ENCODE data around the gene FGF3. TPM values are rescaled to one million over a fixed set of nuclear protein-coding genes. Genes with fewer than 3 reads are reported as not detected.

Gene FGF3
- total RNA-seq, 1 donor from 2014 or later = not detected

- intact Hi-C loops (cut with DNase I) = no loop called here
- no peak for ATAC-seq (ENCODE audit: poor library complexity)
- no peak for DNase-seq
Measured at GRCh38 chr11:69852056-69852455, 32.8 kb upstream of the FGF3 start.

GRCh38 chr11:69848201-69848600 is 29.0 kb upstream of the FGF3 start:
- no peak for ATAC-seq (ENCODE audit: poor library complexity)
- intact Hi-C loops (cut with DNase I) = no loop called here

GRCh38 chr11:69844396-69844795 is 25.2 kb upstream of the FGF3 start:
- intact Hi-C loops (cut with DNase I) = no loop called here
- ATAC-seq (ENCODE audit: poor library complexity) = no peak
- no peak for DNase-seq

More at GRCh38 chr11:69848201-69848600, 29.0 kb upstream of the FGF3 start:
- DNase-seq = no peak

- intact Hi-C loops (cut with DNase I) = no loop called here
- DNase-seq (no peak), ATAC-seq (ENCODE audit: poor library complexity) (no peak)
Measured at GRCh38 chr11:69843529-69843921, 24.3 kb upstream of the FGF3 start.

- intact Hi-C loops (cut with DNase I) = no loop called here
- ATAC-seq (ENCODE audit: poor library complexity) = no peak
- DNase-seq = no peak
Measured at GRCh38 chr11:69842746-69843528, 23.7 kb upstream of the FGF3 start.

GRCh38 chr11:69841859-69842698 is 22.9 kb upstream of the FGF3 start:
- ATAC-seq (ENCODE audit: poor library complexity) (no peak), DNase-seq (no peak)
- intact Hi-C loops (cut with DNase I) = no loop called here

- ATAC-seq (ENCODE audit: poor library complexity) = no peak
- DNase-seq = no peak
- intact Hi-C loops (cut with DNase I) = no loop called here
Measured at GRCh38 chr11:69841170-69841858, 22.1 kb upstream of the FGF3 start.

- ATAC-seq (ENCODE audit: poor library complexity) (no peak), DNase-seq (no peak)
- intact Hi-C loops (cut with DNase I) = no loop called here
Measured at GRCh38 chr11:69840371-69841169, 21.4 kb upstream of the FGF3 start.

GRCh38 chr11:69839516-69839915 is 20.3 kb upstream of the FGF3 start:
- no peak for ATAC-seq (ENCODE audit: poor library complexity)
- intact Hi-C loops (cut with DNase I) = no loop called here
- DNase-seq = no peak

- intact Hi-C loops (cut with DNase I) = no loop called here
- ATAC-seq (ENCODE audit: poor library complexity) = no peak
- DNase-seq = no peak
Measured at GRCh38 chr11:69837791-69838190, 18.6 kb upstream of the FGF3 start.

- no peak for DNase-seq
- ATAC-seq (ENCODE audit: poor library complexity) = no peak
- intact Hi-C loops (cut with DNase I) = no loop called here
Measured at GRCh38 chr11:69836401-69836800, 17.2 kb upstream of the FGF3 start.

- intact Hi-C loops (cut with DNase I) = no loop called here
- no peak for DNase-seq
- ATAC-seq (ENCODE audit: poor library complexity) = no peak
Measured at GRCh38 chr11:69834811-69835800, 15.9 kb upstream of the FGF3 start.

GRCh38 chr11:69834251-69834650 is 15.0 kb upstream of the FGF3 start:
- DNase-seq (no peak), ATAC-seq (ENCODE audit: poor library complexity) (no peak)
- intact Hi-C loops (cut with DNase I) = no loop called here

- intact Hi-C loops (cut with DNase I) = no loop called here
- ATAC-seq (ENCODE audit: poor library complexity) (no peak), DNase-seq (no peak)
Measured at GRCh38 chr11:69832561-69833413, 13.6 kb upstream of the FGF3 start.

- ATAC-seq (ENCODE audit: poor library complexity) (no peak), DNase-seq (no peak)
- intact Hi-C loops (cut with DNase I) = no loop called here
Measured at GRCh38 chr11:69831985-69832384, 12.8 kb upstream of the FGF3 start.

- intact Hi-C loops (cut with DNase I) = no loop called here
- DNase-seq = no peak
- ATAC-seq (ENCODE audit: poor library complexity) = no peak
Measured at GRCh38 chr11:69830086-69830485, 10.9 kb upstream of the FGF3 start.

GRCh38 chr11:69828971-69829344 is 9.7 kb upstream of the FGF3 start:
- DNase-seq = no peak
- intact Hi-C loops (cut with DNase I) = no loop called here
- ATAC-seq (ENCODE audit: poor library complexity) = no peak
